HepG2 (cell line): Measurements from ENCODE around the gene GHRH. TPM values are rescaled to one million over a fixed set of nuclear protein-coding genes. Genes with fewer than 3 reads are reported as not detected.

Source experiments
- ATAC-seq: fragments of 200-7000 bp; cut with Tn5 transposase; 3 replicates; pipeline ENCODE4 v1.9.1; 2020; ENCODE audit warnings: mild to moderate bottlenecking, moderate library complexity
- BruUV-seq: library from RNA; stranded (reverse); fragments of 400-500 nt; replicated peaks from 2 replicates; lab custom pipeline; 2021; lab: Mats Ljungman, UMichigan
- CTCF ChIA-PET: fragments of 300-600 bp; formaldehyde crosslinking; extraction: SDS; loops from one replicate; lab custom pipeline; 2021; ENCODE audit warnings: low total read pairs, inconsistent platforms, low intra/inter-chr PET ratio; lab: Yijun Ruan, JAX
- POLR2A ChIA-PET: fragments of 350-600 bp; sonication (Branson Sonifier 250); formaldehyde crosslinking; loops from one replicate; lab custom pipeline; 2020; ENCODE audit warnings: antibody characterized with exemption, inconsistent platforms; lab: Yijun Ruan, JAX
- DNase-seq: peaks from one replicate; pipeline ENCODE4 v3.0.0-alpha.2; 2015; ENCODE audit warnings: low spot score
- FAIRE-seq: peaks from 3 replicates; lab custom pipeline; 2011; peaks lifted over from hg19 to GRCh38; lab: Jason Lieb, UNC
- H2AFZ ChIP-seq: one replicate; pipeline ENCODE4 v1.6.1; 2011; ENCODE audit warnings: low read length, inconsistent platforms
- H3K27ac ChIP-seq: fragments of 300-600 bp; 3 replicates; pipeline ENCODE4 v1.8.0; 2011; ENCODE audit warnings: mixed run types, mild to moderate bottlenecking, mixed read lengths, low read length, inconsistent platforms; ENCODE audit not compliant: insufficient read depth; ENCODE audit errors: extremely low read length
- H3K27me3 ChIP-seq, 2 experiments: fragments of 200-600 bp in 1 of 2; 2 replicates in 1 of 2; 3 replicates in 1 of 2; pipeline versions ENCODE4 v1.6.0 to v1.8.0; 2011; ENCODE audit warnings: low read length in 2 of 2, mild to moderate bottlenecking in 2 of 2, moderate library complexity in 2 of 2, inconsistent platforms in 1 of 2; ENCODE audit not compliant: insufficient read depth in 2 of 2, control insufficient read depth in 1 of 2
- H3K36me3 ChIP-seq, 2 experiments: fragments of 200-600 bp in 1 of 2; replicated peaks in 1 of 2; 2 replicates in 1 of 2; 3 replicates in 1 of 2; pipeline versions ENCODE4 v1.5.1 to v1.8.0; 2011; ENCODE audit warnings: low read length in 2 of 2, inconsistent platforms in 1 of 2; ENCODE audit not compliant: insufficient read depth in 2 of 2, control insufficient read depth in 1 of 2
- H3K4me1 ChIP-seq: 2 replicates; pipeline ENCODE4 v1.5.1; 2012; ENCODE audit warnings: low read length, inconsistent platforms; ENCODE audit not compliant: insufficient read depth
- H3K4me2 ChIP-seq: 2 replicates; pipeline ENCODE4 v1.6.0; 2011; ENCODE audit warnings: low read depth, low read length, inconsistent platforms
- H3K4me3 ChIP-seq, 3 experiments: fragments of 200-600 bp in 1 of 3; sonication (generic), shearing (Covaris generic) in 1 of 3; replicated peaks in 1 of 3; 2 replicates each; pipeline ENCODE4 v1.5.1; 2011 to 2016; ENCODE audit warnings: low read length in 3 of 3, inconsistent platforms in 2 of 3, low read depth in 2 of 3, mild to moderate bottlenecking in 2 of 3, control low read depth in 1 of 3, mixed read lengths in 1 of 3; ENCODE audit not compliant: insufficient read depth in 1 of 3
- H3K79me2 ChIP-seq: one replicate; pipeline ENCODE4 v1.6.1; 2011; ENCODE audit warnings: low read length, inconsistent platforms; ENCODE audit not compliant: insufficient read depth
- H3K9ac ChIP-seq: 2 replicates; pipeline ENCODE4 v1.6.0; 2011; ENCODE audit warnings: mild to moderate bottlenecking, low read depth, low read length, inconsistent platforms; ENCODE audit not compliant: insufficient read depth
- H3K9me3 ChIP-seq: 2 replicates; pipeline ENCODE4 v1.5.1; 2012; ENCODE audit warnings: mild to moderate bottlenecking, low read length
- H4K20me1 ChIP-seq: 2 replicates; pipeline ENCODE4 v1.6.0; 2011; ENCODE audit warnings: inconsistent platforms, mild to moderate bottlenecking, low read length, moderate library complexity; ENCODE audit not compliant: insufficient read depth
- DPF2 ChIP-seq: sonication (generic); formaldehyde crosslinking; IDR thresholded peaks from 2 replicates; pipeline ENCODE4 v1.4.0; 2020; ENCODE audit warnings: mild to moderate bottlenecking, low read depth, missing genetic modification reagents, borderline replicate concordance
- NFATC3 ChIP-seq: sonication (generic); formaldehyde crosslinking; IDR thresholded peaks from 2 replicates; pipeline ENCODE4 v1.5.1; 2020; ENCODE audit warnings: mild to moderate bottlenecking, missing genetic modification reagents
- RBM22 ChIP-seq: fragments of 200-400 bp; formaldehyde crosslinking; optimal IDR thresholded peaks from 2 replicates; pipeline ENCODE3; 2017; ENCODE audit warnings: mild to moderate bottlenecking, low read length, moderate library complexity
- ZNF124 ChIP-seq: sonication (generic); formaldehyde crosslinking; IDR thresholded peaks from 2 replicates; pipeline ENCODE4 v1.4.0; 2020; ENCODE audit warnings: missing genetic modification reagents
- ZNF180 ChIP-seq: sonication (generic); formaldehyde crosslinking; IDR thresholded peaks from 2 replicates; pipeline ENCODE4 v1.4.0; 2020; ENCODE audit warnings: low read depth, missing genetic modification reagents, borderline replicate concordance
- WGBS: methylation state at CpG from one replicate; pipeline ENCODE4 v1.1.6; 2017; ENCODE audit warnings: low lambda C conversion rate; 5-methylcytosine and 5-hydroxymethylcytosine counted together
- in situ Hi-C: cut with HindIII; loops from 2 replicates; pipeline ENCODE4 v1.10.0; 2017; ENCODE audit warnings: low pct_unique_long_range_greater_than_20kb; ENCODE audit not compliant: extremely low pct_ligation_motif_present
- intact Hi-C: fragments of 100-400 bp; cut with micrococcal nuclease; formaldehyde crosslinking; loops from one replicate; pipeline ENCODE4 v1.10.0; 2022; ENCODE audit not compliant: unreplicated experiment
- polyA plus RNA-seq, 8 experiments: library from polyadenylated mRNA; depleted of rRNA in 3 of 8; stranded (reverse) in 7 of 8; unstranded in 1 of 8; fragments of >200 nt; fragmentation: Illumina TruSeq in 4 of 8; extraction: Trizol in 4 of 8; gene quantifications; 2 replicates each; pipeline versions ENCODE4 v1.2.1 to v1.2.3, GENCODE V29; 2011 to 2016; ENCODE audit warnings: low read depth in 4 of 8, missing spikeins in 1 of 8, mixed read lengths in 1 of 8; ENCODE audit not compliant: insufficient read depth in 1 of 8
- total RNA-seq, 5 experiments: library from RNA; depleted of rRNA; stranded (reverse); fragments of >200 nt; fragmentation: Illumina TruSeq; extraction: Trizol; gene quantifications; 2 replicates each; pipeline ENCODE4 v1.2.3, GENCODE V29; 2016; ENCODE audit warnings: low read depth in 1 of 5
- TF ChIP-seq, protein P1 (sequence below): sonication (generic); formaldehyde crosslinking; IDR thresholded peaks from 2 replicates; pipeline ENCODE4 v1.4.0; 2020; ENCODE audit warnings: missing genetic modification reagents

GHRH gene
- total and polyA plus RNA-seq, 2 of the 13 experiments (the other 11 are each of a cell fraction or from before 2014, with no cell fraction given): not detected

DNA sequence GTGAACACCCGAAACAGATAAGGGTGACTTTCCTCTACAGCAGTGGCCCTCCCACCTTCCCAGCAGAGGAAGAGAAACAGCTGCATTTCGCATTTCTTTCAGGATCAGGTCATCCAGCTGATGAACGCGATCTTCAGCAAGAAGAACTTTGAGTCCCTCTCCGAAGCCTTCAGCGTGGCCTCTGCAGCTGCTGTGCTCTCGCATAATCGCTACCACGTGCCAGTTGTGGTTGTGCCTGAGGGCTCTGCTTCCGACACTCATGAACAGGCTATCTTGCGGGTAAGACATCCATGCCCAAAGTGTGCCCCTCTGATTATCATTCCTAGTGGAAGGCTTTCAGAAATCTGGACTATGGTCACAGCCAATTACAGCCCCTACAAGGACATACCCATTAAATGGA, 54.4 kb downstream of the GHRH start:
- intact Hi-C loops (no loop called here), in situ Hi-C loops (no loop called here)
- CTCF ChIA-PET: no interaction called here
- H3K36me3 ChIP-seq: peaks cover 52 to 86% of the 10 kb centered on the region in 2 experiments
- H3K79me2 ChIP-seq: peaks cover 5% of the 10 kb centered on the region
- no peak for FAIRE-seq
- peaks cover 13% of the 10 kb centered on the region; the same call in 1 of the 2 replicates for H4K20me1 ChIP-seq
- H3K4me2 ChIP-seq: no peak overlapping the region
- BruUV-seq: no TSS peak
- TF ChIP-seq, protein P1, sequence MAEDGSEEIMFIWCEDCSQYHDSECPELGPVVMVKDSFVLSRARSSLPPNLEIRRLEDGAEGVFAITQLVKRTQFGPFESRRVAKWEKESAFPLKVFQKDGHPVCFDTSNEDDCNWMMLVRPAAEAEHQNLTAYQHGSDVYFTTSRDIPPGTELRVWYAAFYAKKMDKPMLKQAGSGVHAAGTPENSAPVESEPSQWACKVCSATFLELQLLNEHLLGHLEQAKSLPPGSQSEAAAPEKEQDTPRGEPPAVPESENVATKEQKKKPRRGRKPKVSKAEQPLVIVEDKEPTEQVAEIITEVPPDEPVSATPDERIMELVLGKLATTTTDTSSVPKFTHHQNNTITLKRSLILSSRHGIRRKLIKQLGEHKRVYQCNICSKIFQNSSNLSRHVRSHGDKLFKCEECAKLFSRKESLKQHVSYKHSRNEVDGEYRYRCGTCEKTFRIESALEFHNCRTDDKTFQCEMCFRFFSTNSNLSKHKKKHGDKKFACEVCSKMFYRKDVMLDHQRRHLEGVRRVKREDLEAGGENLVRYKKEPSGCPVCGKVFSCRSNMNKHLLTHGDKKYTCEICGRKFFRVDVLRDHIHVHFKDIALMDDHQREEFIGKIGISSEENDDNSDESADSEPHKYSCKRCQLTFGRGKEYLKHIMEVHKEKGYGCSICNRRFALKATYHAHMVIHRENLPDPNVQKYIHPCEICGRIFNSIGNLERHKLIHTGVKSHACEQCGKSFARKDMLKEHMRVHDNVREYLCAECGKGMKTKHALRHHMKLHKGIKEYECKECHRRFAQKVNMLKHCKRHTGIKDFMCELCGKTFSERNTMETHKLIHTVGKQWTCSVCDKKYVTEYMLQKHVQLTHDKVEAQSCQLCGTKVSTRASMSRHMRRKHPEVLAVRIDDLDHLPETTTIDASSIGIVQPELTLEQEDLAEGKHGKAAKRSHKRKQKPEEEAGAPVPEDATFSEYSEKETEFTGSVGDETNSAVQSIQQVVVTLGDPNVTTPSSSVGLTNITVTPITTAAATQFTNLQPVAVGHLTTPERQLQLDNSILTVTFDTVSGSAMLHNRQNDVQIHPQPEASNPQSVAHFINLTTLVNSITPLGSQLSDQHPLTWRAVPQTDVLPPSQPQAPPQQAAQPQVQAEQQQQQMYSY (CRISPR knock-in tag): no peak
- TF ChIP-seq RBM22 (peak; percentile 85), NFATC3 (no peak), DPF2 (CRISPR knock-in tag) (no peak), ZNF180 (CRISPR knock-in tag) (no peak), ZNF124 (CRISPR knock-in tag) (no peak)
- TF ChIP-seq, all 625 proteins: peak for 1
- DNase-seq (no peak), ATAC-seq (no peak)
- Histone ChIP-seq H3K27me3 (no peaks in the 10 kb centered on the region), H3K9me3 (no peaks in the 10 kb centered on the region), H2AFZ (no peak overlapping the region), H3K4me3 (no peak overlapping the region), H3K27ac (no peak overlapping the region), H3K4me1 (no peaks in the 10 kb centered on the region), H3K9ac (no peak overlapping the region)
- POLR2A ChIA-PET: no interaction called here
- 95% methylated on average over 11 of the region's 11 CpGs for WGBS
